Stimulated activated CD4-positive, alpha-beta T cell treated with anti-CD3 and anti-CD28 coated beads, Interleukin-4, amount 100 ng/mL, for 1 hour (primary cell): Measurements from ENCODE around the gene DDX27.
A peak's percentile ranks its signal among the peaks of the same experiment; 100 is the strongest.

Experiments
- DNase-seq: peaks from one replicate; pipeline ENCODE4 v3.0.0-alpha.2; 2020

The DDX27 gene

DNA sequence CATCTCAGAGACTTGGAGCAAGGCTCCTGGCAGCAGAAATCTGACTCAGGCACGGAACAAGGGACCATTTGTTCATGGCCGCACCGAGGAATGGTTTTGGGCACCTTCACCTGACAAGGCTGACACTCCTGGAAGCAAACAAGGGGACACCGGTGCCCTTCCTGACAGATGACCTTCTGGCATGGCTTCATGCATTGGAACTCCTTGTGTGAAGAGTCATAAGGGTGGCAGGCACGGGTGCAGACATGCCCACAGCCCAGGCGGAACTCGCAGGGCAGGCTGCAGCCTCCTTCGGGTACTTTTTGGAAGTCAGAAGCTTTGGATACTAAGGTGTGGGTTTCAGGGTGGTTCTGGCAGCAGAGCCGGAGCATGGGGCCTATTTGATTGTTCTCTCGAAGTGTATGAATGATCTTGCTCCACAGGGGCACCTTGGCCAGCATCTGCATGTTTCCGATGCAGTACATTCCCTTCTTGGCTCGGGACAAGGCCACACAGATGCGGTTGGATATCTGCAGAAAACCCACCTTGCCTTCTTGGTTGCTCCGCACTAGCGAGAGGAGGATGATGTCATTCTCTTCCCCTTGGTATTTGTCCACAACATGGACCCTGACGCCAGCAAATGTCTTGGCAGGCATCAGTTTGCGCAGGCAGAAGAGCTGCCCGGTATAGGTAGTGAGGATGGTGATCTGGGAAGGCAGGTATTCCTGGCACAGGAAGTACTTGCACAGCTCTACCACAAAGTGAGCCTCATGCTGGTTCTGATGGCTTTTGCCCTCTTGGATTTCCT, 29.9 kb downstream of the DDX27 start:
- no peak for DNase-seq

- no peak for DNase-seq
Measured at GRCh38 chr20:49252556-49253350, 33.5 kb downstream of the DDX27 start.

DNA sequence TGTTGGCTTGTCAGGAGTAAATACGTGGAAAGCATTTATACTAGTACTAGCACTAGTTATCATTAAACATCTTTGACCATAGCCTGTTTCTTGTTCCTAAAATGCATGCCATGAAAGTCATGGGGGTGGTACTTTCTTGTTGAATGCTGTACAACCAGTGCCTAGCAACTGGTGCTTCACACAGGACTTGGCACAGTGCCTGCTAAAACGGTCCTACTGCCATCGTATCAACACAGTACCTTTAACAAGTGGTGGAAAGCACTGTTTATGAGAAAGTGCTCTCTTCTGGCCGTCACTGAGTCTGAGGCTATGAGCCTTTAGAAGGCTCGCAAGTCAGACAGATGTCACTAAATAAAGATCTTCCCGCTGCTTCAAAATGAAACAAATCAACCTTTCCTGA, 37.0 kb downstream of the DDX27 start:
- DNase-seq = no peak

- DNase-seq = no peak
Measured at GRCh38 chr20:49259284-49259683, 40.1 kb downstream of the DDX27 start.

DNA sequence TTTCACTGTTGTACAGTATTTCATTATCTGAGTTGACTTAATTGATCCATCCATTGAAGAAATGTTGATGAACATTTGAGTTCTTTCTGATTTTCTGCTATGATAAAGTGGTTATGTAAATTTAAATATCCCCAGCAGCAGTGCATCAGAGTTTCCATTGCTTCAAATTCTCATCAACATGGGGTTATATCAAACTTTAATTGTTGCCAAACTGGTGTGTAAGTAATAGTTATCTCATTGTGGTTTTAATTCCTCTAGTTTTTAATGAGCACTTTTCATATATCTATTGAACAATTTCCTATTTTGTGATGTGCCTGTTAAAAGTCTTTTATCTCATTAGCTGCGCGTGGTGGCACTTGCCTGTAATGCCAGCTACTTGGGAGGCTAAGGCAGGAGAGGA, 40.6 kb downstream of the DDX27 start:
- no peak for DNase-seq

- DNase-seq = no peak
Measured at GRCh38 chr20:49260218-49260617, 41.0 kb downstream of the DDX27 start.

DNA sequence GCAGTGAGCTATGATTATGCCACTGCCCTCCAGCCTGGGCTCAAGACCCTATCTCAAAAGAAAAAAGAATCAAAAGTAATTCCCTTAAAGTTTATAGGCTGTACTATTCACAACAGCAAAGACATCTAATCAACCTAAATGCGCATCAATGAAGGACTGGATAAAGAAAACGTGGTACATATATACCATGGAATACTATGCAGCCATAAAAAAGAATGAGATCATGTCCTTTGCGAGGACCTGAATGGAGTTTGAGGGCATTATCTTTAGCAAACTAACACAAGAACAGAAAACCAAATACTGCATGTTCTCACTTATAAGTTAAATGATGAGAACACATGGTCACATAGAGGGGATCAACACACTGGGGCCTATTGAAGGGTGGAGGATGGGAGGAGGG, 42.0 kb downstream of the DDX27 start:
- DNase-seq = no peak

DNA sequence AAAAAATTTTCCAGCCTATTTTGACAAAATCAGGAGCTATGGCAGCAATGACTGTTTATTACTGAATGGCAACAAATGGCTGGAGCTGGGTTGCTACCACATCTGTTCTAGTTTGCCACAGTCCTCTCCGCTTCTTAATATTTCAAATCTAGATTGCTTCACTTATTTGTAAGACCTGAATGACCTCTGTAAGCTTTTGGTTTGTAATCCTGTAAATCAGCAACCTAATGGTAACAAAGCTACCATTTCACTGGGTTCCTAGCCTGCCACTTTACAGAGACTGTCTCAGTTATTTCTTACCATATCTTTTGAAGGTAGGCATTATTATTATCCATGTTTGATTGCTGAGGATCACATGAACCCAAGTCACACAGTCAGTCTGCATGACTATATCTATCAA, 43.2 kb downstream of the DDX27 start:
- DNase-seq = no peak

GRCh38 chr20:49267327-49267726, 48.1 kb downstream of the DDX27 start:
- DNase-seq = no peak

DNA sequence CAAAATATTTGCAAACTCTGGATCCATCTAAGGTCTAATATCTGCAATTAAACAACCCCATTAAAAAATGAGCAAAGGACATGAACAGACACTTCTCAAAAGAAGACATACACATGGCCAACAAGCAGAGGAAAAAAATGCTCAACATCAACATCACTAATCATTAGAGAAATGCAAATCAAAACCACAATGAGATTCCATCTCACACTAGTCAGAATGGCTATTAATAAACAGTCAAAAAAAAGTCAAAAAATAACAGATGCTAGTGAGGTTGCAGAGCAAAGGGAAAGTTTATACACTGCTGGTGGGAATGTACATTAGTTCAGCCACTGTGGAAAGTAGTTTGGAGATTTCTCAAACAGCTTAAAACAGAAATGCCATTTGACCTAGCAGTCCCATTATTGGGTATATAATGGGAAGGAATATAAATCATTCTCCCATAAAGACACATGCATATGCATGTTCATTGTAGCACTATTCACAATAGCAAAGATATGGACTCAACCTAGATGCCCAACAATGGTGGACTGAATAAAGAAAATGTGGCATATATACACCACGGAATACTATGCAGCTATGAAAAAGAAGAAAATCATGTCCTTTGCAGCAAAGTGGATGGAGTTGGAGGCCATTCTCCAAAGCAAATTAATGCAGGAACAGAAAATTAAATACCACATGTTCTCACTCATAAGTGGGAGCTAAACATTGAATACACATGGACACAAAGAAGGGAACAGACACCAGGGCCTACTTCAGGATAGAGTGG, 49.6 kb downstream of the DDX27 start:
- no peak for DNase-seq

GRCh38 chr20:49270177-49270576, 51.0 kb downstream of the DDX27 start:
- DNase-seq = no peak

DNA sequence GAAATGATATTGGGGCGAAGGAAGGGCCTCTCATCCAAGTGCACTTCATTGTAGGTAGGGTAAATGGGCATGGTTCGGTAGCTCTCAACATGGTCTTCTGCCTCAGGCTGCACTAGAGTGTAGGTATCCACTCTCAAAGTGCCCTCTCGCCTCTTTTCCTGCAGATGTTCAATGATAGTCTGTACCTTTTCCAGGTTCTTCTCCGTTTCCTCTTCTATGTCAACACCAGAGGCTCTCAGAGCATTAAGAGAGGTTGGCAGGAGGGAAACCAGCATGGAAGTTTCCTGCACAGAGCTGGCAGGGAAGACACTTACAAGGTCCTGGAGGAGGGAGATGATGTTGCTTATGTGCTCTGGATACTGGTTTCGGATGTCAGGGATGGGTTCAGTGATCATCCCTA, 51.5 kb downstream of the DDX27 start:
- DNase-seq = no peak

GRCh38 chr20:49272654-49273053, 53.4 kb downstream of the DDX27 start:
- DNase-seq = no peak

DNA sequence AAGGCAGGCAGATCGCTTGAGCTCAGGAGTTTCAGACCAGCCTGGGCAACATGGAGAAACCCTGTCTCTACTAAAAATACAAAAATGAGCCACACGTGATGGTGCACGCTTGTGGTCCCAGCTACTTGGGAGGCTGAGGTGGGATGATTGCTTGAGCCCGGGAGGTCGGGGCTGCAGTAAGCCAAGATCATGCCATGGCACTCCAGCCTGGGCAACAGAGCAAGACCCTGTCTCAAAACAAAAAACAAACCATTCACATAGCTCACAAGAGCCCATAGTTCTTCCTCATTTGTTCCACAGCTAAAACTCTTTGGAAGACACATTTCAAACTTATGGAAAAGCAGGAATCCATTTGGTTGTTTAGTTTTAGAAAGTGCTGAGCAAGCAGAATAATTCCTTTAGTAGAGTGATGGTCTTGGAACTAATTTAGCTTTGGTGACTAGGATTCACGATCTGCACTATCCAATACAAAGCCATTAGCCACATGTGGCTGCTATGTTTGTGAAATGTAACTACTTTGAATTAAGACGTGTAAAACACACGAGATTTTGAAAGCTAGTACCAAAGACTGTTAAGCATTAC, 54.6 kb downstream of the DDX27 start:
- no peak for DNase-seq

- no peak for DNase-seq
Measured at GRCh38 chr20:49275216-49275615, 56.0 kb downstream of the DDX27 start.

- DNase-seq = no peak
Measured at GRCh38 chr20:49275636-49276035, 56.4 kb downstream of the DDX27 start.

DNA sequence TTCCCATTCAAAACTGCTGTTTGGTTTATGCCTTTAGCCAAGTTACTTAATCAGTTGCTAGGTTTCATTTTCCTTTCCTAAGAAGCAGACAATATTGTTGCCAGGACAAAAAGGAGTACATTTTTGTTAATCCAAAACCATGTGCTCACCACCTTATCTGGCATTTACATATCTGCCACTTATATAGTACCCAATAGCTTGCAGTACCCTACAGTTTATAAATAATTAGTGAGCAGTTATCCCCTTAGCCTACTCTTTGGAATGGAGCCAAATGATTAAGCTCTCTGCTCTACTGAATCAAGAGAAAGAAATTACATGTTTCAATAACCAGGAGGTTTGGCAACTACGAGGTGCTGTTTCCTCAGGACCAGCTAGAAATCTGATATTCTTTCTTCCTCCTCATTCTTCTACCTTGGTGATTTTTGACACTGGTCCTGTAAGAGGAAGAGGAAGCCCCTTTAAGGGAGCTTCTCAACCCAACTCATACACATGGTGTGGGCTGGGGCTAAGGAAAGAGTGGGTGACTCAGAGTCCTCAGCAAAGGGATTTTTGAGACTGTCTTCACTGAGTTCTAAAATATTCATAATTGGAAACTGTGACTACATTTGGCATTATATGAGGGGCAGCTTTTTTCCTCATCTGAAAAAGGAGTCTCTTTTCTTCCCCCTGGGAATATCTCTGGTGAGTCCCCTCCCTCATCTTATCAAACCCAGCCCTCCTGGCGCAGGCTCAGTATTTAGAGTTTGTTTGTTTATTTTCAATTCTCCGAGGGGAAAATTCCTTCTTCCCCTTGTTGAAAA, 57.1 kb downstream of the DDX27 start:
- DNase-seq = peak; percentile 33

DNA sequence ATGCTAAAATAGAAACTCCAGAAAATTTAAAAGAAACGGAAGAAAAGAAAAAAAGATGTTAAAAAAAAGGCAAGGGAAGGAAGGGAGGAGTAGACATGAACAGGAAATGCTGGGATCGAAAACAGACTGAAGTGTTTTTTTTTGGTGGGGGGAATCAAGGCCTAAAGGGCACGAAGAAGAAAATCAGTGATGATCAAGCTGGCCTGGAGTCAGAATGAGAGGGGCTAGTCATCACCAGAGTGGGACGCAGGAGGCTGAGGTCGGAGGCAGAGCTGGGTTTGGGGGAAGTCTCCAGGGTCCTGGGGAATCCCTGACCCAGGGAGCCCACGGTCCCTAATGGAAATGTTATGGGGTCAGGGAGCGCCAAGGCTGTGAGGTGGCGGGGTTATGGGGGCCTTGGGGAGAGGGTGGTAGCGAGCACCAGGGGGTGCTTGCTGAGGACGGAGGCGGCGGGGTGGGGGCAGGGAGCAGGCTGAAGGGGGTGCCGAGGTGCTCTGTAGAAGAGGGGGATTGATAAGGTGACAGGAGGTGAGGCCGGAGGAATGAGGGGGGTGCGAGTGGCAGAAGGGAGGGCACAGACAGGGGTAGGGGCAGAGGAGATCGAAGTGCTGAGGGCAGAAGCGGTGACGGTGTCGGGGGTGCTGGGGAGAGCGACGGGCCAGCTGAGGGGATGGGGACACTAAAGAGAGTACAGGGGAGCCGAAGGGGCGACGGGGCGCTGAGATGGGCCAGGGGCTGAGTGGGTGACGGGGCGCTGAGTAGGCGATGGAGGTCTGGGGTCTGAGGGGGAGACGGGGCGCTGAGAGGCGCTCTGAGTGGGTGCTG, 58.0 kb downstream of the DDX27 start:
- DNase-seq = peak; percentile 55

DNA sequence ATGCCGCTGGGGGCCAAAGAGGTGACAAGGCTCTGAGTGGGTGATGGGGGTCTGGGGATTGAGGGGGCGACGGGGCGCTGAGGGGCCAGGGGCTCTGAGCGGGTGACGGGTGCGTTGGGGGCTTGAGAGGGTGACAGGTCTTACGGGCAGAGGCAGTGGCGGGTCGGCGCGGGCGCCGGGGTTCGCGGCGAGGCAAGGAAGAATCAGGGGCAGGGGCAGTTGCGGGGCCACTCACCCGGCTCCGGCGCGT, 58.5 kb downstream of the DDX27 start:
- no peak for DNase-seq

DNA sequence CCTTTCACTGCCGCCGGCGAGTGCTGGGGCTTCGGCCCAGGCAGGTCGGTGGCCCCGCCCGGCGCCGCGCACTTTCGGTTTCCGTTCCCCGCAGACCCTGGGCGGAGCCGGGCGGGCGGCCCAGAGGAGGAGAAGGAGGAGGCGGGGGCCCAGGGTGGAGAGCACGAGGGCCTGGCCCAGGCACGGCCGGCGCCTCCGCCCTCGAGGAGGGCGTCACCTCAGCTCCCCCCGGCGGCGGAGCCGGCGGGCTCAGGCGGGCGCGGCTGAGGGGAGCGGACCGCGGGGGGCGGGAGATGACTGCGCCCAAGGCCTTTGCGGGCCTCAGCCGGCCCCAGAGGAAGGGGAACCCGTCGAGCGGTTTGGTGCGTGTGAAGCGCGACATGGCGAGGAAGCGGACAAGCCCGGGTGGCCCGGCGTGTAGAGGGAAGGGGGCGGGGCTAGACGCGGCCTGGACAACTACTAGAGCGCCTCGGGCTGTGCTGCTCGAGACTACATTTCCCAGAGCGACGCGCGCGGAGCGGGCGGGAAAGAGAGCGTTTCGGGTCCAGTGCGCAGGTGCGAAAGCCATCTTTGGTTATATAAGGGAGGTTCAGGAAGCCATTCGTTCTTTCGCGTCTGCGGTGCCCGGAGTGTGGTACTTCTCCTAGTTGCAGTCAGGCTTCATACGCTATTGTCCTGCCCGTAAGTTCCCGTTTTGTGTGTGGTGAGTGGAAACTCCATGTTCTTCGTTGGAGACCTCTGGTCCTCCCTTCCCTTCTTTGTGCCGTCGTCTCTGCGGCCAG, 59.0 kb downstream of the DDX27 start, which contains the start of gene ZNFX1:
Gene ZNFX1 (minus strand): TSS at position 22 of the 782 bp plus-strand sequence. CDS start 2,218 bp downstream, outside the sequence.
- peak; percentile 98 for DNase-seq
